ENCODE data around the gene RHCG. TPM values are rescaled to one million over a fixed set of nuclear protein-coding genes. Genes with fewer than 3 reads are reported as not detected.

Gene RHCG
- total RNA-seq, 4 donors from 2014 or later: 4.8 TPM; not detected in 3

DNA sequence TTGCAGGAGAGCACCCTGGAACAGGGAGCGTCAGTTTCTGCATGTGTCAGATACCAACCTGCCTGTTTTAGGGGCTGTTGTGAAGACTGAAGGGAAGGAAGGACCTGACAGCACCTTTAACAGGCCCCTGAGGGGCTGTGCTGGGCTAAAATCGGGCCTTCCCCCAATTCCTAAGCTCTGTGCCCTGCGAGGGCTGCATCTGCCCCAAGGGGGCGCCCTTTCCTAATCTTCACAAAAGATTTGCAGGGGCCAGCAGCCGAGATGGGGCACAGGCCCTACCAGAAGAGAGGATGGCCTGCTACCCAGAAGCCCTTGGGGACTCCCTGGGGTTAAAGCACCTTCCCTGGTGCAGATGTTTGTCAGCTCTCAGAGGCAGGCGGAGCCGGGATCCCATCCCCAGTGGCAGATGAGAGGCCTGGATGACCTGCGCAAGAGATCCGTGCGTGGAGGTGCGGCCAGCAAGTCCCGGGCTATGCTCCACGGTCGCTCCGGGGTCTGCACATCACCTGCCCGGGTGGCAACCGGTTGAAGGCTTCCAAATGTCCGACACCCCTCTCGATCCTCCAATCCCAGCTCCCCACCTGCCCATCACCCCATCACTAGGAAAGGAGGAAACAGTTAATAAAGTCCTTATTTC lies 53.6 kb downstream of the RHCG start:
- no peaks in the 10 kb centered on the region for H3K36me3 ChIP-seq
- H3K4me3 ChIP-seq: no peak overlapping the region
- 59 to 60% methylated on average over 19 of the region's 19 CpGs for WGBS, 2 donors
- H3K27me3 ChIP-seq: peaks cover 0 to 82% of the 10 kb centered on the region in 2 donors
- no peak overlapping the region for H3K27ac ChIP-seq
- TF ChIP-seq EP300 (IDR thresholded peaks at IDR 0.05) (no peak), POLR2A (IDR thresholded peaks at IDR 0.05) (no peak)
- TF ChIP-seq, protein P1, sequence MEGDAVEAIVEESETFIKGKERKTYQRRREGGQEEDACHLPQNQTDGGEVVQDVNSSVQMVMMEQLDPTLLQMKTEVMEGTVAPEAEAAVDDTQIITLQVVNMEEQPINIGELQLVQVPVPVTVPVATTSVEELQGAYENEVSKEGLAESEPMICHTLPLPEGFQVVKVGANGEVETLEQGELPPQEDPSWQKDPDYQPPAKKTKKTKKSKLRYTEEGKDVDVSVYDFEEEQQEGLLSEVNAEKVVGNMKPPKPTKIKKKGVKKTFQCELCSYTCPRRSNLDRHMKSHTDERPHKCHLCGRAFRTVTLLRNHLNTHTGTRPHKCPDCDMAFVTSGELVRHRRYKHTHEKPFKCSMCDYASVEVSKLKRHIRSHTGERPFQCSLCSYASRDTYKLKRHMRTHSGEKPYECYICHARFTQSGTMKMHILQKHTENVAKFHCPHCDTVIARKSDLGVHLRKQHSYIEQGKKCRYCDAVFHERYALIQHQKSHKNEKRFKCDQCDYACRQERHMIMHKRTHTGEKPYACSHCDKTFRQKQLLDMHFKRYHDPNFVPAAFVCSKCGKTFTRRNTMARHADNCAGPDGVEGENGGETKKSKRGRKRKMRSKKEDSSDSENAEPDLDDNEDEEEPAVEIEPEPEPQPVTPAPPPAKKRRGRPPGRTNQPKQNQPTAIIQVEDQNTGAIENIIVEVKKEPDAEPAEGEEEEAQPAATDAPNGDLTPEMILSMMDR (IDR thresholded peaks at IDR 0.05): peak in 2 of 5 experiments; percentile 19 to 20
- H3K4me1 ChIP-seq: no peaks in the 10 kb centered on the region
- no peaks in the 10 kb centered on the region for H3K9me3 ChIP-seq
- no peak for DNase-seq (ENCODE audit: low spot score in 2 of 2)

GRCh38 chr15:89442155-89442554 lies 54.2 kb downstream of the RHCG start:
- Histone ChIP-seq H3K9me3 (no peaks in the 10 kb centered on the region), H3K4me1 (no peaks in the 10 kb centered on the region), H3K4me3 (no peak overlapping the region), H3K36me3 (no peaks in the 10 kb centered on the region), H3K27me3 (peaks cover 0 to 82% of the 10 kb centered on the region in 2 donors), H3K27ac (no peak overlapping the region)
- 86 to 88% methylated on average over 10 of the region's 10 CpGs for WGBS, 2 donors
- TF ChIP-seq POLR2A (IDR thresholded peaks at IDR 0.05) (no peak), EP300 (IDR thresholded peaks at IDR 0.05) (no peak)
- TF ChIP-seq, protein P1 (IDR thresholded peaks at IDR 0.05): no peak
- no peak for DNase-seq (ENCODE audit: low spot score in 2 of 2)

- Histone ChIP-seq H3K27me3 (peaks cover 0 to 85% of the 10 kb centered on the region in 2 donors), H3K36me3 (no peaks in the 10 kb centered on the region), H3K4me1 (no peaks in the 10 kb centered on the region), H3K9me3 (no peaks in the 10 kb centered on the region), H3K27ac (no peak overlapping the region), H3K4me3 (no peak overlapping the region)
- TF ChIP-seq, protein P1 (IDR thresholded peaks at IDR 0.05): no peak
- TF ChIP-seq POLR2A (IDR thresholded peaks at IDR 0.05): no peak
- TF ChIP-seq EP300 (IDR thresholded peaks at IDR 0.05): no peak
- DNase-seq (ENCODE audit: low spot score in 2 of 2): no peak
- WGBS, 2 donors: 47 to 49% methylated on average over 3 of the region's 3 CpGs
These were observed 55.0 kb downstream of the RHCG start for GRCh38 chr15:89441295-89441812.

GRCh38 chr15:89439764-89440163 lies 56.6 kb downstream of the RHCG start:
- Histone ChIP-seq H3K27me3 (peaks cover 0 to 84% of the 10 kb centered on the region in 2 donors), H3K4me1 (no peaks in the 10 kb centered on the region), H3K4me3 (no peak overlapping the region), H3K9me3 (no peaks in the 10 kb centered on the region), H3K27ac (no peak overlapping the region), H3K36me3 (no peaks in the 10 kb centered on the region)
- 75 to 82% methylated on average over 9 of the region's 9 CpGs for WGBS, 2 donors
- DNase-seq (ENCODE audit: low spot score in 2 of 2): no peak
- TF ChIP-seq POLR2A (IDR thresholded peaks at IDR 0.05) (no peak), EP300 (IDR thresholded peaks at IDR 0.05) (no peak)
- TF ChIP-seq, protein P1 (IDR thresholded peaks at IDR 0.05): no peak

GRCh38 chr15:89436560-89437311 lies 59.6 kb downstream of the RHCG start:
- no peak overlapping the region for H3K27ac ChIP-seq
- no peaks in the 10 kb centered on the region for H3K4me1 ChIP-seq
- DNase-seq (ENCODE audit: low spot score in 2 of 2): no peak
- no peaks in the 10 kb centered on the region for H3K36me3 ChIP-seq
- peaks cover 0 to 61% of the 10 kb centered on the region in 2 donors for H3K27me3 ChIP-seq
- WGBS, 2 donors: 49 to 50% methylated on average over 7 of the region's 7 CpGs
- TF ChIP-seq, protein P1 (IDR thresholded peaks at IDR 0.05): no peak
- no peak for TF ChIP-seq EP300 (IDR thresholded peaks at IDR 0.05)
- TF ChIP-seq POLR2A (IDR thresholded peaks at IDR 0.05): no peak
- H3K4me3 ChIP-seq: no peak overlapping the region
- no peaks in the 10 kb centered on the region for H3K9me3 ChIP-seq

Data from tibial nerve (tissue), 4 donors.